BE2C (cell line): ENCODE measurements around the gene TLK2.
A peak's percentile ranks its signal among the peaks of the same experiment; 100 is the strongest.
"Not testable (repeated sequence)": the region's sequence is repeated elsewhere in the genome, so short reads cannot be mapped to it uniquely, and the experiment has no call there.

Experiments used
- DNase-seq: peaks from one replicate; pipeline ENCODE4 v3.0.0-alpha.2; 2020
- H3K27me3 ChIP-seq: fragments of 250-450 bp; sonication (Bioruptor Pico); 2 replicates; pipeline ENCODE4 v1.5.1; 2020; ENCODE audit warnings: mild to moderate bottlenecking
- H3K36me3 ChIP-seq: fragments of 250-450 bp; sonication (Bioruptor Pico); 2 replicates; pipeline ENCODE4 v1.5.1; 2020; ENCODE audit warnings: mild to moderate bottlenecking
- H3K4me1 ChIP-seq: fragments of 250-450 bp; sonication (Bioruptor Pico); 2 replicates; pipeline ENCODE4 v1.5.1; 2020
- H3K4me3 ChIP-seq: 2 replicates; pipeline ENCODE4 v1.5.1; 2011; ENCODE audit warnings: low read depth, low read length
- H3K9me3 ChIP-seq: fragments of 250-450 bp; sonication (Bioruptor Pico); 2 replicates; pipeline ENCODE4 v1.5.1; 2020
- CTCF ChIP-seq: IDR thresholded peaks from 2 replicates; pipeline ENCODE4 v1.5.1; 2012; ENCODE audit warnings: mild to moderate bottlenecking, low read depth, low read length

Gene TLK2

DNA sequence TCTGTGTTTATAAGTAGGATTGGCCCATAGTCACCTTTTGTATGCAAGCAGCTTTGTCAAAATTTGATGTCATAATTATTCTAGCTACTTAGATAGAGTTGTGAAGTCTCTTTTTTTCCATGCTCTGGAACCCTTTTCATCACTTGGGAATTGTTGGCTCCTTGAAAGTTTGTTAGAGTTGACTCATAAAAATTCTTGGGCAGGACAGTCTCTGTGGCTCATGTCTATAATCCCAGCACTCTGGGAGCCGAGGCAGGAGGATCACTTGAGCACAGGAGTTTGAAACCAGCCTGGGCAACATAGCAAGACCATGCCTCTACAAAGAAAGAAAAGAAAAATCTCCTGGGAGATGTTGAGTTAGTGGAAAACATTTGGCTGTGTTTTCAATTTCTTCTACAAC, 103.1 kb downstream of the TLK2 start:
- TF ChIP-seq CTCF = no peak
- Histone ChIP-seq H3K9me3 (no peaks in the 10 kb centered on the region), H3K36me3 (peaks cover 44% of the 10 kb centered on the region), H3K27me3 (no peaks in the 10 kb centered on the region), H3K4me1 (peaks cover 7% of the 10 kb centered on the region; the same call in 1 of the 2 replicates), H3K4me3 (no peak overlapping the region)
- no peak for DNase-seq

- Histone ChIP-seq H3K4me1 (no peaks in the 10 kb centered on the region), H3K36me3 (peaks cover 28% of the 10 kb centered on the region), H3K27me3 (no peaks in the 10 kb centered on the region), H3K4me3 (no peak overlapping the region), H3K9me3 (no peaks in the 10 kb centered on the region)
- no peak for TF ChIP-seq CTCF
- DNase-seq = no peak
Measured at GRCh38 chr17:62587554-62587953, 108.9 kb downstream of the TLK2 start.

GRCh38 chr17:62588109-62588508, 109.5 kb downstream of the TLK2 start:
- H3K36me3 ChIP-seq = peaks cover 27% of the 10 kb centered on the region
- no peak overlapping the region for H3K4me3 ChIP-seq
- no peak for DNase-seq
- H3K27me3 ChIP-seq = no peaks in the 10 kb centered on the region
- TF ChIP-seq CTCF = no peak
- H3K4me1 ChIP-seq = no peaks in the 10 kb centered on the region
- no peaks in the 10 kb centered on the region for H3K9me3 ChIP-seq

DNA sequence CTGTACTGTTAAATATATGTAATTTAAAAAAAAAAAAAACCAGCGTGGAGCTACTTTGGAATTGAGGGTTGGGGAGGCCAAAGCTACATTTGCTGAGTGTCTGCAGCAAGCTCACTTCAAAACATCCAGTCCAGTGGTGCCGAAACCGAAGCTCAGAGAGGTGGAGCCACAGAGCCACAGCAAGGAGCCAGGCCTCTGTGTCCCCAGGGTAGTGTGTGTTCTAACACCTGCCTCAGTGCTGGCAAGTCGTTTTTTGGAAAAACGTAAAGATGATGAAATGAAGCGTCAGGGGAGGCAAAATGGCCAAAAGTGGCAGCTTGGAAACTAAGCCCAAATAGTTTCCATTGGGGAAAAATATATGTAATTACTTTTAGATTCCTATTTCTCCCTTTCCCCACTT, 112.7 kb downstream of the TLK2 start:
- Histone ChIP-seq H3K27me3 (no peaks in the 10 kb centered on the region), H3K4me1 (no peaks in the 10 kb centered on the region), H3K36me3 (peaks cover 23% of the 10 kb centered on the region), H3K4me3 (no peak overlapping the region), H3K9me3 (no peaks in the 10 kb centered on the region)
- TF ChIP-seq CTCF = no peak
- no peak for DNase-seq

DNA sequence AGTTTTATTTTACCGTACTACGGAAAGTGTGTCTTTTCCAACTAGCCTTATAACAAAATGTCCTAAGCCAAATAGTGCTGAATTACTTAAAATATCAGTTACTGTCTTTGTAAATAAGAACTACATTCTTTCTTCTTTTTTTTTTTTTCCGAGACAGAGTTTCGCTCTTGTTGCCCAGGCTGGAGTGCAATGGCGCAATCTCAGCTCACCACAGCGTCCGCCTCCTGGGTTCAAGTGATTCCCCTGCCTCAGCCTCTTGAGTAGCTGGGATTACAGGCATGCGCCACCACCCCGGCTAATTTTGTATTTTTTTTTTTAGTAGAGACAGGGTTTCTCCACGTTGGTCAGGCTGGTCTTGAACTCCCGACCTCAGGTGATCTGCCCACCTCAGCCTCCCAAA, 113.2 kb downstream of the TLK2 start:
- not testable (repeated sequence) for H3K27me3 ChIP-seq
- peaks cover 26% of the 10 kb centered on the region for H3K36me3 ChIP-seq

GRCh38 chr17:62592341-62593099, 113.9 kb downstream of the TLK2 start:
- Histone ChIP-seq H3K27me3 (no peaks in the 10 kb centered on the region), H3K4me1 (no peaks in the 10 kb centered on the region), H3K4me3 (no peak overlapping the region), H3K9me3 (no peaks in the 10 kb centered on the region), H3K36me3 (peaks cover 28% of the 10 kb centered on the region)
- 0 out of 2 replicates have a peak, but pooled peaks have one; percentile 3 for TF ChIP-seq CTCF
- no peak for DNase-seq

More for the DNA sequence above, 113.2 kb downstream of the TLK2 start:
- not testable (repeated sequence) for H3K9me3 ChIP-seq, H3K4me1 ChIP-seq, DNase-seq, H3K4me3 ChIP-seq
